BE2C (cell line): ENCODE data around the gene BCAP31.

Experiments
- DNase-seq: peaks from one replicate; pipeline ENCODE4 v3.0.0-alpha.2; 2020
- H3K27me3 ChIP-seq: fragments of 250-450 bp; sonication (Bioruptor Pico); 2 replicates; pipeline ENCODE4 v1.5.1; 2020; ENCODE audit warnings: mild to moderate bottlenecking
- H3K36me3 ChIP-seq: fragments of 250-450 bp; sonication (Bioruptor Pico); 2 replicates; pipeline ENCODE4 v1.5.1; 2020; ENCODE audit warnings: mild to moderate bottlenecking
- H3K4me1 ChIP-seq: fragments of 250-450 bp; sonication (Bioruptor Pico); 2 replicates; pipeline ENCODE4 v1.5.1; 2020
- H3K4me3 ChIP-seq: 2 replicates; pipeline ENCODE4 v1.5.1; 2011; ENCODE audit warnings: low read depth, low read length
- H3K9me3 ChIP-seq: fragments of 250-450 bp; sonication (Bioruptor Pico); 2 replicates; pipeline ENCODE4 v1.5.1; 2020
- CTCF ChIP-seq: IDR thresholded peaks from 2 replicates; pipeline ENCODE4 v1.5.1; 2012; ENCODE audit warnings: mild to moderate bottlenecking, low read depth, low read length

Gene BCAP31

GRCh38 chrX:153662266-153662665, 61.9 kb downstream of the BCAP31 start:
- no peaks in the 10 kb centered on the region for H3K36me3 ChIP-seq

GRCh38 chrX:153659268-153659667, 64.9 kb downstream of the BCAP31 start:
- no peak for TF ChIP-seq CTCF
- Histone ChIP-seq H3K9me3 (no peaks in the 10 kb centered on the region), H3K36me3 (no peaks in the 10 kb centered on the region), H3K4me3 (no peak overlapping the region), H3K27me3 (peaks cover 3% of the 10 kb centered on the region; the same call in 1 of the 2 replicates), H3K4me1 (no peaks in the 10 kb centered on the region)
- DNase-seq: no peak

More at GRCh38 chrX:153662266-153662665, 61.9 kb downstream of the BCAP31 start:
- peak; percentile 68 for DNase-seq
- Histone ChIP-seq H3K4me1 (no peaks in the 10 kb centered on the region), H3K9me3 (no peaks in the 10 kb centered on the region), H3K27me3 (peaks cover 3% of the 10 kb centered on the region; the same call in 1 of the 2 replicates), H3K4me3 (no peak overlapping the region)
- TF ChIP-seq CTCF: peak; percentile 58

- H3K4me1 ChIP-seq: no peaks in the 10 kb centered on the region
- DNase-seq: no peak
- no peak overlapping the region for H3K4me3 ChIP-seq
- TF ChIP-seq CTCF: no peak
- H3K36me3 ChIP-seq: no peaks in the 10 kb centered on the region
- no peaks in the 10 kb centered on the region for H3K9me3 ChIP-seq
- H3K27me3 ChIP-seq: peaks cover 3% of the 10 kb centered on the region; the same call in 1 of the 2 replicates
Measured at GRCh38 chrX:153657161-153657560, 67.0 kb downstream of the BCAP31 start.

- Histone ChIP-seq H3K4me1 (no peaks in the 10 kb centered on the region), H3K36me3 (no peaks in the 10 kb centered on the region), H3K4me3 (no peak overlapping the region), H3K27me3 (no peaks in the 10 kb centered on the region), H3K9me3 (no peaks in the 10 kb centered on the region)
- TF ChIP-seq CTCF: no peak
- DNase-seq: no peak
Measured at GRCh38 chrX:153653556-153653955, 70.6 kb downstream of the BCAP31 start.

GRCh38 chrX:153651540-153652079, 72.6 kb downstream of the BCAP31 start:
- Histone ChIP-seq H3K36me3 (no peaks in the 10 kb centered on the region), H3K4me1 (no peaks in the 10 kb centered on the region), H3K27me3 (peaks cover 12% of the 10 kb centered on the region), H3K4me3 (no peak overlapping the region), H3K9me3 (no peaks in the 10 kb centered on the region)
- TF ChIP-seq CTCF: peak; percentile 47
- DNase-seq: no peak

- H3K4me3 ChIP-seq: no peak overlapping the region
- H3K36me3 ChIP-seq: no peaks in the 10 kb centered on the region
- H3K27me3 ChIP-seq: peaks cover 15% of the 10 kb centered on the region
- H3K9me3 ChIP-seq: no peaks in the 10 kb centered on the region
- H3K4me1 ChIP-seq: no peaks in the 10 kb centered on the region
- no peak for DNase-seq
- no peak for TF ChIP-seq CTCF
Measured at GRCh38 chrX:153650959-153651358, 73.2 kb downstream of the BCAP31 start.
